HEK293T (cell line): ENCODE data around the gene TCP11L1.

Source experiments
- ARNT ChIP-seq: fragments of 450-650 bp; IDR thresholded peaks from 2 replicates; pipeline ENCODE4 v1.6.1; 2017; ENCODE audit warnings: mild to moderate bottlenecking
- BHLHE40 ChIP-seq: fragments of 450-650 bp; IDR thresholded peaks from 2 replicates; pipeline ENCODE4 v1.6.1; 2016; ENCODE audit warnings: mild to moderate bottlenecking, moderate library complexity, borderline replicate concordance
- FOXA1 ChIP-seq: fragments of 450-650 bp; IDR thresholded peaks from 2 replicates; pipeline ENCODE4 v1.6.1; 2016; ENCODE audit warnings: mild to moderate bottlenecking
- NFRKB ChIP-seq: fragments of 450-650 bp; IDR thresholded peaks from 2 replicates; pipeline ENCODE4 v1.6.1; 2016; ENCODE audit warnings: mild to moderate bottlenecking, moderate library complexity
- SP1 ChIP-seq: fragments of 450-650 bp; IDR thresholded peaks from 2 replicates; pipeline ENCODE4 v1.6.1; 2017
- ZNF384 ChIP-seq: fragments of 450-650 bp; IDR thresholded peaks from 2 replicates; pipeline ENCODE4 v1.6.1; 2016

DNA sequence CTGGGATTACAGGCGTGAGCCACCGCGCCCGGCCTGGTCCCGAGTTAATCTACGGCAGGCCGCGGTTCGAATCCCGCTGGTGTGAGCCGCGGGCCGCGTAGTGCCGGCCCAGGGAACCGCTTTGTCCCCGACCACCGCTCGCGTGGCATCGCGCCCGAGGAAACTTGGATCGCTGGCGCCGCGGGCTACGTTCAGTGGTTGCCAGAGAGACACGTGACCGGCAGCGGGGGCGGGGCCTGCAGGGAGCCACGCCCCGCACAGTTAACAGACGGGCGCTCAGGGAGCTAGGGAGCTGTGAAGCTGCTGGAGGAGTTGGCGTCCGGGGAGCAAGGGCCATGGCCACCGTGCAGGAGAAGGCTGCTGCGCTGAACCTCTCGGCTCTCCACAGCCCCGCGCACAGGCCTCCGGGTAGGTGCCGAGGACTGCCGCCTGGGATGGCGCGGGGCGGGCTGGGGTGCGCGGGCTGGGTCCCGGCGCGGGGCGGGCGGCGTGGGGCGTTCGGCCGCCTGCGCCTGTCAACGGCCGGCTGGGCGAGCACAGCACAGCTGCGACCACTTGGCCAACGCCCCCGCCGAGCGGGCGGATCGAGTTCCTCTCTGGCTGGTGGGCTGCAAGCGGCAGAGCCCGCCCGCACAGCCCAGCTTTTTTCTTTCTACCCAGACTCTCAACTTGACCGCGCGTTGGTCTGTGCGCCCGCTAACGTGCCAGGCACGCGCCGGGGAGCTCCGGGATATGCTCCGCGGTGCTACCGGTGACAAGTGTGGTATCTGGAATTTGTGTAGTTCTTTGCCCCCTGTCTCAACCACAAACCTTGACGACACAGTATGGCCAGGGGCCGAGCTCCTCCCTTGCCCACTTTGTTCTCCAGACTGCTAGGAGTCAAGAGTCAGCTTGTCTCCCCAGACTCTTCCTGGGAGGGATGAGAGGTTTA lies 23.5 kb upstream of the TCP11L1 start, which contains the start of gene DEPDC7:
- TF ChIP-seq BHLHE40: no peak
- no peak for TF ChIP-seq FOXA1
- no peak for TF ChIP-seq ZNF384
- no peak for TF ChIP-seq SP1
- TF ChIP-seq ARNT: no peak
- TF ChIP-seq NFRKB: no peak
